Muscle layer of colon (tissue), 2 donors: ENCODE data around the gene RGMA.
"Not testable (repeated sequence)": the region's sequence is repeated elsewhere in the genome, so short reads cannot be mapped to it uniquely, and the experiment has no call there.

Experiments used
- H3K27ac ChIP-seq: one replicate; pipeline ENCODE4 v1.7.0; 2013; ENCODE audit warnings: low read depth, mild to moderate bottlenecking, low read length, moderate library complexity
- H3K27me3 ChIP-seq, 2 donors: one replicate each; pipeline ENCODE4 v1.7.0; 2013; ENCODE audit warnings: low read length in 2 of 2, mild to moderate bottlenecking in 2 of 2; ENCODE audit not compliant: insufficient read depth in 2 of 2, control insufficient read depth in 1 of 2
- H3K36me3 ChIP-seq: one replicate; pipeline ENCODE4 v1.7.0; 2013; ENCODE audit warnings: mild to moderate bottlenecking, low read length; ENCODE audit not compliant: insufficient read depth
- H3K4me1 ChIP-seq: one replicate; pipeline ENCODE4 v1.7.0; 2013; ENCODE audit warnings: mild to moderate bottlenecking, low read length; ENCODE audit not compliant: insufficient read depth
- H3K4me3 ChIP-seq, 2 donors: one replicate each; pipeline ENCODE4 v1.7.0; 2013; ENCODE audit warnings: low read length in 2 of 2, low read depth in 1 of 2, mild to moderate bottlenecking in 1 of 2, moderate library complexity in 1 of 2
- H3K9ac ChIP-seq: one replicate; pipeline ENCODE4 v1.7.0; 2013; ENCODE audit warnings: low read length
- H3K9me3 ChIP-seq: one replicate; pipeline ENCODE4 v1.7.0; 2013; ENCODE audit warnings: mild to moderate bottlenecking, low read length
- donor health status: abdominal sarcoma.
- donor health status: Adenocarcinoma of cecum.

RGMA gene

DNA sequence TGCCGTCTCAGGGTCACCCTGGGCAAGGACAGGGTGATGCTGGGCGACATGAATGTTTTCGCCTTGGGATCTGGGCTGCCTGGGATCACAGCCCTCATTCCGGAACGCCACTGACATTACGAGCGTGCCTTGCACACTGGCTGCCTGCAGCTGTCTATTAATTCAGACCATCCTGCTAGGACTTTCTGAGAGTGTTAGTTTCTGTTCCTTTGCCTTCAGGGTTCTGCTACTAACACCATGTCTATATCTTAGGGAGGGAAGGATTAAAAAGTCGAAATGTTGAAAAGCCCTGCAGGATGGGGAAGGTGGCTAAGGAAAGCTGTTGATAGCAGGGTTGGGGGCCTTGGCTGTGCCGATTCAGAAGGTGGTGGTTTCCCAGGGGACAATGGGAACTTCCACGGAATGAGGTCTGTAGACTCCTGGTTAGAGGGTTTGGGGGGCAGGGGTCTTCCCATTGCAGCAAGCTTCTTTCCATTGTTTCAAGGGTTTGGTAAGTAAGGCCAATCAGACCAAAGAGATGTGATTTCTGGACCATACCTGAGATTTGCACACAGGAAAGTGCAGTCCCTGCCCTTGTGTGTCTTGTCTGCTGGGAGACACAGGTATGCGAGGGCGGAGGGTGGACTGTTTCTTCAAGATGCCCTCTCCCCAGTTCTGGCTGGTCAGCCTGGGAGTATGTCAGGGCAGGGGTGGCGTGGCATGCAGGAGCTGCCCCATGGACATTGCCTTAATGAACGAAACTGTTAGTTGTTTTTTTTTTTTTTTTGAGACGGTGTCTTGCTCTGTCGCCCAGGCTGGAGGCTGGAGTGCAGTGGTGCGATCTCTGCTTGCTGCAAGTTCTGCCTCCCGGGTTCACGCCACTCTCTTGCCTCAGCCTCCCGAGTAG lies 50.9 kb downstream of the RGMA start:
- no peaks in the 10 kb centered on the region for H3K9me3 ChIP-seq
- H3K36me3 ChIP-seq, result peaks cover 6% of the 10 kb centered on the region
- peaks cover 25% of the 10 kb centered on the region for H3K4me1 ChIP-seq
- H3K4me3 ChIP-seq, result no peak overlapping the region
- H3K27me3 ChIP-seq, result no peaks in the 10 kb centered on the region
- H3K27ac ChIP-seq, result peak overlapping the region; percentile 61
- H3K9ac ChIP-seq, result peak overlapping the region; percentile 28

DNA sequence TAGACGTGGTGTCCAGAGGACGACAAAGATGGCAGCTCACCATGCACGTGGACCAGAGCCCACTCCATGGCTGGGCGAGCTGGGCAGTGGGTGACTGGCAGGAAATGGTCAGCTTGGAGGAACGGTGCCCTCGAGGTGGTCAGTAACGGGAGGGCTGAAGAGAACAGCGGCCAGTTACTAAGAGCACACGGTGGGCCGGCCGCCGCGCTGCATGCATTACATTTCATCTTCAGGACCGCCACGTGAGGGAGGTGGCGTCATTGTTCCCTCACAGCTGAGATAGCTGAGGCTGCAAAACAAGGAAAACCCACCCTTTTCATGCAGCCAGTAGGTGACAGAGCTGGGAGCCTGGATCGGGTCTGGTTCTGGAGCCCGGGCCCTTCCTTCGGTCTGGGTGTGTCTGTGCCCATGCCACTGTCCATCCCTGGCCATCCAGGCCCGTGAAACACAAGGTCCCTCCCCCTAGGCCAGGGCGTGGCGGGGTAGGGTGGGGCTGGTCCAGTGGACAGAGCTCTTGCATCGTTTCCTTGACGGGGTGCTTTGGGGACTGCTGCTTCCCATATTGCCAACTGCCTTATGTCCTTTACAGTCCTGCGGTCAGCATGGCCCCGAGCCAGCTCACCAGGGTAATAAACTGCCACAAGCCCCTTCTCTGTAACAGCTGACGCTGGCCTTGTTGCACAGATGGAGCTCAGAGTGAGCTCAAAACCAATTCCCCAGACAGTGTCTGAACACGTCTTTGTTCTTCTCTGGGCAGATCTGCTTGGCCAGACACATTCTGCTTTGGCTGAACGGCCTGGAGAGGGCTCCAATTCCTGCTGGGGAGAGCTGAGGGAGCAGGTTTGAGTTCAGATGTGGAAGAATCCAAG lies 51.8 kb downstream of the RGMA start:
- Histone ChIP-seq H3K4me1 (peaks cover 25% of the 10 kb centered on the region), H3K27ac (peak overlapping the region; percentile 61), H3K27me3 (no peaks in the 10 kb centered on the region), H3K9ac (no peak overlapping the region), H3K4me3 (no peak overlapping the region), H3K9me3 (no peaks in the 10 kb centered on the region), H3K36me3 (no peaks in the 10 kb centered on the region)

- Histone ChIP-seq H3K36me3 (no peaks in the 10 kb centered on the region), H3K9me3 (no peaks in the 10 kb centered on the region), H3K9ac (no peak overlapping the region), H3K4me3 (no peak overlapping the region), H3K27ac (peak overlapping the region; percentile 0), H3K4me1 (peaks cover 26% of the 10 kb centered on the region), H3K27me3 (no peaks in the 10 kb centered on the region)
Observed at GRCh38 chr15:93035953-93036810, 52.8 kb downstream of the RGMA start.

- H3K4me3 ChIP-seq, result no peak overlapping the region
- peaks cover 34% of the 10 kb centered on the region for H3K4me1 ChIP-seq
- H3K9ac ChIP-seq, result no peak overlapping the region
- peak overlapping the region; percentile 68 for H3K27ac ChIP-seq
- no peaks in the 10 kb centered on the region for H3K9me3 ChIP-seq
- H3K27me3 ChIP-seq, result no peaks in the 10 kb centered on the region
- no peaks in the 10 kb centered on the region for H3K36me3 ChIP-seq
Observed at GRCh38 chr15:93035092-93035915, 53.7 kb downstream of the RGMA start.

GRCh38 chr15:93034512-93034911 lies 54.5 kb downstream of the RGMA start:
- Histone ChIP-seq H3K27me3 (no peaks in the 10 kb centered on the region), H3K9ac (no peak overlapping the region), H3K9me3 (no peaks in the 10 kb centered on the region), H3K4me3 (no peak overlapping the region), H3K4me1 (peaks cover 42% of the 10 kb centered on the region), H3K27ac (peak overlapping the region; percentile 68), H3K36me3 (no peaks in the 10 kb centered on the region)

DNA sequence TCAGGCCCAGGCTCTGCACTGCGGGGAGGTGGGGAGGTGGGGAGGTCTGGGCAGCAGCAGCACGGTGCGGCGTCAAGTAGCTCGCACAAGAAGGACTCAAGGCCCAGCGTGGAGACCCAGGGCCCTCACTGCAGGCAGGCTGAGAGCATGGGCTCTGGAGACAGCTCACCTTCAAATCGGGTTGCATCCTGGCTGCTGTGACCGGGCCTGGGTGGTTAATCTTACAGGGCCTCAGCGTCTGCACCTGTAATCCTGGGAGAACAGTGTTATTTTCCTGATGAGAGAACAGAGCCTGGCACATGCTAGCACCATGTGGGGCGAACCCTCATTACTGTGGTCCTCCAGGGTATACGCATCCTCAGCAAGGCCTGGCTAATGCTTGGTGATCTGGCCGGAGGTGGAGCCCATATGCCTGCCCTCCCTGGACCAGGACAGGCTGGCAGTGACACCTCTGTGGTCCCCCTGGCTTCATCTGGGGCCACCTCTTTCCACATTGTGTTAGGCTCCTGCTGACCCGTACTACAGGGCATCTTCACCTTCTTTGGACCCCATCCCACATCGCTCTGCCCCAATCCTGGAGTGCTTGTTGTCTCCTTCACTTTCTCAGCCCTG lies 55.5 kb downstream of the RGMA start:
- no peak overlapping the region for H3K27ac ChIP-seq
- no peak overlapping the region for H3K4me3 ChIP-seq
- no peaks in the 10 kb centered on the region for H3K9me3 ChIP-seq
- no peaks in the 10 kb centered on the region for H3K27me3 ChIP-seq
- H3K36me3 ChIP-seq, result no peaks in the 10 kb centered on the region
- H3K9ac ChIP-seq, result no peak overlapping the region
- H3K4me1 ChIP-seq, result peaks cover 52% of the 10 kb centered on the region

- H3K4me1 ChIP-seq, result peaks cover 54% of the 10 kb centered on the region
- not testable (repeated sequence) for H3K36me3 ChIP-seq, H3K27ac ChIP-seq, H3K9me3 ChIP-seq, H3K27me3 ChIP-seq, H3K4me3 ChIP-seq, H3K9ac ChIP-seq
Observed at GRCh38 chr15:93032515-93033206, 56.4 kb downstream of the RGMA start.

DNA sequence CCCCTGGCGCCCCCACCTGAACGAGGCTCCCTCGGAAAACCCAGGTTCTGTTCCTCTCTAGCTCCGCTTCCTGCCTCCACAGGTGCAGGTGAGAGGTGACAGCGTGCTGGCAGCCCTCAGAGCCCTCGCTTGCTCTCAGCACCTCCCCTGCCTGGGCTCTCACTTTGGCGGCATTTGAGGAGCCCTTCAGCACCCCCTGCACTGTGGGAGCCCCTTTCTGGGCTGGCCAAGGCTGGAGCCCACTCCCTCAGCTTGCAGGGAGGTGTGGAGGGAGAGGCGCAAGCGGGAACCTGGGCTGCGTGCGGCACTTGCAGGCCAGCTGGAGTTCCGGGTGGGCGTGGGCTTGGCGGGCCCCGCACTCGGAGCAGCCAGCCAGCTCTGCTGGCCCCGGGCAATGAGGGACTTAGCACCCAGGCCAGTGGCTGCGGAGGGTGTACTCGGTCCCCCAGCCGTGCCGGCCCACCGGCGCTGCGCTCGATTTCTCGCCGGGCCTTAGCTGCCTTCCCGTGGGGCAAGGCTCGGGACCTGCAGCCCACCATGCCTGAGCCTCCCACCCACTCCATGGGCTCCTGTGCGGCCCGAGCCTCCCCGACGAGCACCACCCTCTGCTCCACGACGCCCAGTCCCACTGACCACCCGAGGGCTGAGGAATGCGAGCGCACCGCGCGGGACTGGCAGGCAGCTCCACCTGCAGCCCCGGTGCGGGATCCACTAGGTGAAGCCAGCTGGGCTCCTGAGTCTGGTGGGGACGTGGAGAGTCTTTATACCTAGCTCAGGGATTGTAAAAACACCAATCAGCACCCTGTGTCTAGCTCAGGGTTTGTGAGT lies 57.2 kb downstream of the RGMA start:
- H3K9ac ChIP-seq, H3K36me3 ChIP-seq, H3K4me3 ChIP-seq, H3K27ac ChIP-seq, H3K27me3 ChIP-seq, H3K9me3 ChIP-seq: not testable (repeated sequence)
- H3K4me1 ChIP-seq, result peaks cover 56% of the 10 kb centered on the region

- H3K27ac ChIP-seq, result peak overlapping the region; percentile 41
- no peak overlapping the region for H3K9ac ChIP-seq
- no peaks in the 10 kb centered on the region for H3K9me3 ChIP-seq
- H3K27me3 ChIP-seq, result no peaks in the 10 kb centered on the region
- peaks cover 61% of the 10 kb centered on the region for H3K4me1 ChIP-seq
- H3K36me3 ChIP-seq, result peaks cover 7% of the 10 kb centered on the region
- H3K4me3 ChIP-seq, result no peak overlapping the region
Observed at GRCh38 chr15:93031103-93031464, 57.9 kb downstream of the RGMA start.
